DOHH2 (cell line): ENCODE data around the gene KRTAP4-12.

Experiments
- EZH2phosphoT487 ChIP-seq: fragments of 200-600 bp; sonication (generic); IDR thresholded peaks from 2 replicates; pipeline ENCODE4 v1.6.1; 2017; ENCODE audit warnings: borderline replicate concordance, mild to moderate bottlenecking, antibody characterized with exemption, low read length, moderate library complexity, mixed read lengths
- TF ChIP-seq, protein P1 (sequence below): fragments of 200-600 bp; sonication (generic); IDR thresholded peaks from one replicate; pipeline ENCODE4 v1.5.1; 2014; ENCODE audit warnings: antibody characterized with exemption, mild to moderate bottlenecking, low read depth, low read length; ENCODE audit not compliant: poor library complexity, severe bottlenecking

DNA sequence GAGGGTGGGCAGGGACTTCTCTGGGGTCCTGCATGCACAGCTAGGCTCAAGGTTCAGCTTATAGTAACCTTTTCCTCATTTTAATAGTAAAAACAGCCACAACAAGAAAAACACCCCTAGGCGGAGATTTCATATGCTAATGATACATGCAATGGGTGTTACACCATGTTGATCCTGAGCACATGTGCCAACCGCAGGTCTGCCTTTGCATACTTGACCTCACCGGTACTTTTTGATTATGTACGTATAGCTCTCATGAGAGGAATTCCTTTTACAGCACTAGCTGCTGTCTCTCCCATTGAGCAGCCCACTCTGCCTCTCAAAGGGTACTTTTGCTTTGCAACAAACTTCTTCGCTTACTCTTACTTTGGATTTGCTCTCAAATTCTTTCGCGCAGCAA, 27.9 kb downstream of the KRTAP4-12 start:
- TF ChIP-seq, protein P1, sequence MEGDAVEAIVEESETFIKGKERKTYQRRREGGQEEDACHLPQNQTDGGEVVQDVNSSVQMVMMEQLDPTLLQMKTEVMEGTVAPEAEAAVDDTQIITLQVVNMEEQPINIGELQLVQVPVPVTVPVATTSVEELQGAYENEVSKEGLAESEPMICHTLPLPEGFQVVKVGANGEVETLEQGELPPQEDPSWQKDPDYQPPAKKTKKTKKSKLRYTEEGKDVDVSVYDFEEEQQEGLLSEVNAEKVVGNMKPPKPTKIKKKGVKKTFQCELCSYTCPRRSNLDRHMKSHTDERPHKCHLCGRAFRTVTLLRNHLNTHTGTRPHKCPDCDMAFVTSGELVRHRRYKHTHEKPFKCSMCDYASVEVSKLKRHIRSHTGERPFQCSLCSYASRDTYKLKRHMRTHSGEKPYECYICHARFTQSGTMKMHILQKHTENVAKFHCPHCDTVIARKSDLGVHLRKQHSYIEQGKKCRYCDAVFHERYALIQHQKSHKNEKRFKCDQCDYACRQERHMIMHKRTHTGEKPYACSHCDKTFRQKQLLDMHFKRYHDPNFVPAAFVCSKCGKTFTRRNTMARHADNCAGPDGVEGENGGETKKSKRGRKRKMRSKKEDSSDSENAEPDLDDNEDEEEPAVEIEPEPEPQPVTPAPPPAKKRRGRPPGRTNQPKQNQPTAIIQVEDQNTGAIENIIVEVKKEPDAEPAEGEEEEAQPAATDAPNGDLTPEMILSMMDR, result no peak
- TF ChIP-seq EZH2phosphoT487, result no peak
